Immature natural killer cell (primary cell): Measurements from ENCODE around the gene AK2. TPM values are rescaled to one million over a fixed set of nuclear protein-coding genes. Genes with fewer than 3 reads are reported as not detected.
"Not testable (repeated sequence)": the region's sequence is repeated elsewhere in the genome, so short reads cannot be mapped to it uniquely, and the experiment has no call there.

ENCODE experiments used
- DNase-seq, 3 donors: peaks; one replicate each; pipeline ENCODE4 v3.0.0; 2022; ENCODE audit warnings: mixed read lengths in 1 of 3
- H3K27ac Mint-ChIP-seq, 6 donors: one replicate each; pipeline ENCODE4 v1.8.0; 2020; ENCODE audit warnings: mixed read lengths in 6 of 6, mild to moderate bottlenecking in 5 of 6, inconsistent platforms in 4 of 6, moderate library complexity in 3 of 6
- H3K27me3 Mint-ChIP-seq, 3 donors: one replicate each; pipeline ENCODE4 v1.8.0; 2020 to 2021; ENCODE audit warnings: low read depth in 3 of 3, mild to moderate bottlenecking in 3 of 3, mixed read lengths in 3 of 3, moderate library complexity in 3 of 3, inconsistent platforms in 1 of 3
- H3K36me3 Mint-ChIP-seq, 3 donors: one replicate each; pipeline ENCODE4 v1.8.0; 2020; ENCODE audit warnings: mixed read lengths in 3 of 3, inconsistent platforms in 2 of 3, mild to moderate bottlenecking in 2 of 3
- H3K4me1 Mint-ChIP-seq, 2 donors: one replicate each; pipeline ENCODE4 v1.8.0; 2020; ENCODE audit warnings: inconsistent platforms in 2 of 2, mild to moderate bottlenecking in 2 of 2, mixed read lengths in 2 of 2, moderate library complexity in 1 of 2
- H3K4me3 Mint-ChIP-seq, 5 donors: one replicate each; pipeline ENCODE4 v1.8.0; 2020; ENCODE audit warnings: mild to moderate bottlenecking in 5 of 5, mixed read lengths in 5 of 5, inconsistent platforms in 3 of 5, moderate library complexity in 3 of 5
- H3K9me3 Mint-ChIP-seq, 6 donors: one replicate each; pipeline ENCODE4 v1.8.0; 2020; ENCODE audit warnings: mild to moderate bottlenecking in 6 of 6, mixed read lengths in 6 of 6, inconsistent platforms in 4 of 6, moderate library complexity in 3 of 6
- polyA plus RNA-seq, 3 donors: library from polyadenylated mRNA; unstranded; fragments of 300-500 nt; fragmentation: Illumina TruSeq; gene quantifications; one replicate each; pipeline ENCODE4 v1.2.3, GENCODE V29; 2021

Gene AK2
- polyA plus RNA-seq, result 100 to 1,000 TPM; 138 to 174 (median 143) TPM

DNA sequence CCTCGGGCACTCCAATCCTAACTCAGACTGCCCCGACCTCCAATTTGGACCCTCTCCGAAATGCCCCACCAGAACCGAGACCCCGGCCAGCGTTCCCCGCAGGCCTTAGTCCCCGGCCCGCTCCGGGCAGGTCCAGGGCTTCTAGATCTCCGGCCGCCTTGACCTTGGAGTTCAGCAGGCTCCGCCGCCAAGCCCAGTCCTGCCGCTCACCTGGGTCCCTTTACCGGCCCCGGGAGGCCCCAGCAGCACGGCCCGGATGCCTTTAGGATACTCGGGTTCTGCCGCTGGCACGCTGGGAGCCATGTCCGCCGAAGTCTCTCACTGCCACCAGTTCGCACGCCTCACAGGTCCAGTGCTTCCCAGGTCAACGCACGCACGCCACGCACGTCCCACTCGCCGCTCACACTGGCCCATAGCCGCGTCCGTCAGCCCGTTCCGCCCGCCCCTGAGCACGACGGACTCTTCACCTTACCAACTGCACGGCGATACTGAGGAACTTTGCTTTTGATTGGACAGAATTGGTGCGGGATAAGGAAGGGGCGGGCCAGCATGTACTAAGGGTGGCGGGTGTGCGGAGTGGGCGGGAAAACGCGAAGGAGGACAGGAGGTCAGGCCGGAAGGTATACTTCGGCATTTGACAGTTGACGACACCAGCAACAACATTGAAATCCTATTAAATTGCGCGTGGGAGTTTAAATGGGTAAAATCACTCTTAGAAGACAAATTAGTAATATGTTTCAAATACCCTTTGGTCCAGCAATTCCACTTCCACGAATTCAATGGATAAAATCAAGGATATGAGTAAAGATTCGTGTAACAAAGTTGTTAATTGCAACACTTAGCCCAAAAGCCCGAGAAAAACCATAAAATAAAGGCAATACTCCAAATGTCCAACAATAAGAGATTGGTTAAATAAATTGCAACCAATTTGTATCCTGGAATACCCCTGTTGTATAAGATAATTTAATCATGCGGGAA, at the start of gene AK2:
TSS of gene AK2 (minus strand) at position 358 of the 978 bp plus-strand sequence. CDS start at position 303, 55 bp downstream.
- Mint-ChIP-seq H3K27me3 (peaks cover 0 to 9% (median 3%) of the 10 kb centered on the region in 3 donors), H3K36me3 (peaks cover 0 to 4% (median 0%) of the 10 kb centered on the region in 3 donors), H3K4me1 (peaks cover 35 to 48% of the 10 kb centered on the region in 2 donors), H3K9me3 (no peaks in the 10 kb centered on the region), H3K4me3 (peak within 1 kb of the TSS; percentile 90 to 100 (median 96)), H3K27ac (peak within 1 kb of the TSS; percentile 84 to 99 (median 94))
- peak; percentile 93 to 94 (median 93) for DNase-seq

DNA sequence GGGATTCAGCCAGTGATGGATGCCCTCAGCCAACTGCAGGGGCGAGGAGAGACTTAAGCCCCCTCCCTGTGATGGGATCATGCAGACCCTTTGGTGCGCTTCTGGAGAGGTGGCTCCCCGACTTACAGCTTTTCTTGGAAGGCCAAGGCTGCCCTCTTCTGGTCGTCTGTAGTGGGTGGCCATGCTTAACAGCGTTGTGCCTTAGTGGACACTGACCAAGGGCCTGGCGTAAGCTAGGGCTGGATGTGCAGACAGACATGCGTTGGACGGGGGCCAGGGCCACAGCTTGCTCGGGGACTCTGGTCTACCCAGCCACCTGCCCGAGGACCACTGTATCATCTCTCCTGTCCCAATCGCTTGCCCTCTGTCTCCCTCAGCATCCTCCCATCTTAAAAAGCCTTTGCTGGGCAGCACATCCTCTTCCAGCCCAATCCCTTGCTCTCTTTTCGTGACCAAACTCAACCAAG, 49.7 kb upstream of the AK2 start:
- Mint-ChIP-seq H3K4me3 (no peak overlapping the region), H3K27me3 (peaks cover 0 to 7% (median 1%) of the 10 kb centered on the region in 3 donors), H3K27ac (no peak overlapping the region), H3K4me1 (peaks cover 32 to 34% of the 10 kb centered on the region in 2 donors), H3K9me3 (no peaks in the 10 kb centered on the region), H3K36me3 (no peaks in the 10 kb centered on the region)
- peak; percentile 35 to 50 (median 48) for DNase-seq

DNA sequence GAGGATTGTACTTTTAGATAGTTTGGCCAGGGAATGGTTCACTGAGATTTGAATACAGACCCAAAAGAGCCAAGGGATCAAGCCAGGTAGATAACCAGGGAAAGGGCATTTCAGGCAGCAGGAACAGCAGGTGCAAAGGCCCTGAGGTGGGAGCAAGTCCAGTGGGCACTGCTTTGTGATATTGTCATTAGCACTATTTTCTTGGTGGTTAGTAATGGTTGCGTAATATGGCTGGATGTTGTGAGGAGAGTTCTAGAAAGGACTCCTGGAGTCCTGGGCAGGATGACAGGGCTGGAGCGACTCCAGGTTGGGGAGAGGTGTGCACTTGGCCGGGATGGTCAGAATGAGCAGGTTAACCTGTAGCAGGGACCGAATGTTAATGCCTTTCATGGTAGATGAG, 48.6 kb upstream of the AK2 start:
- peaks cover 39 to 40% of the 10 kb centered on the region in 2 donors for H3K4me1 Mint-ChIP-seq
- no peaks in the 10 kb centered on the region for H3K9me3 Mint-ChIP-seq
- H3K27me3 Mint-ChIP-seq, result peaks cover 5 to 11% (median 6%) of the 10 kb centered on the region in 3 donors
- H3K36me3 Mint-ChIP-seq, result no peaks in the 10 kb centered on the region
- DNase-seq, result no peak
- H3K4me3 Mint-ChIP-seq, result no peak overlapping the region
- H3K27ac Mint-ChIP-seq, result peak overlapping the region in 1 of 6 donors; percentile 2

DNA sequence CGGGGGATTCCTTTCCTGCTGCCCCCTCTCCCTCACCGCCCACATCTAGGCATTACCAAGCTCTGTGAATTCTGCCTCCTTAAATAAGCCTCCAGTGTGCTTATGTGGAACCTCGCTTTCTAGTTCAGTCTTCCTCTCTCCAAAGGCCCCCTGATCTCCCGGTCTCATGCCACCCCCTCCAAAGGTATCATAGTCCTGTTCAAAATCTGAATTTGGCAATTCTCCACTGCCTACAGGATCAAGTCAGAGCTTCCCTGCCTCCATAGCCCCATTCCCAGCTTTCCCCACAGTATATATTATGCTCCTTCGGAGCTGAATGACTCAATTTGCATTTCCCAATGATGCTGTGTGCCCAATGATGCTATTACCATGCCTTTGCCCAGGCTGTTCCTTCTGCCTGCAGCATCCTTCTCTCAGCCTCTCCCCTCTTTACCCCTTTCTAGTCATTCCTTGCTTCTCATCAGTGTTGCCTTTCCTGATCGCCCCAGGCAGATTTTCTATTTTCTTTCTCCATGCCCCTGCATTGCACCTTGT, 46.0 kb upstream of the AK2 start:
- H3K4me3 Mint-ChIP-seq, result peak overlapping the region; percentile 54 to 86 (median 80)
- H3K27me3 Mint-ChIP-seq, result peaks cover 5 to 14% (median 7%) of the 10 kb centered on the region in 3 donors
- peak overlapping the region in 3 of 6 donors; percentile 29 to 38 (median 31) for H3K27ac Mint-ChIP-seq
- no peaks in the 10 kb centered on the region for H3K9me3 Mint-ChIP-seq
- no peak for DNase-seq
- H3K36me3 Mint-ChIP-seq, result no peaks in the 10 kb centered on the region
- H3K4me1 Mint-ChIP-seq, result peaks cover 27 to 29% of the 10 kb centered on the region in 2 donors

DNA sequence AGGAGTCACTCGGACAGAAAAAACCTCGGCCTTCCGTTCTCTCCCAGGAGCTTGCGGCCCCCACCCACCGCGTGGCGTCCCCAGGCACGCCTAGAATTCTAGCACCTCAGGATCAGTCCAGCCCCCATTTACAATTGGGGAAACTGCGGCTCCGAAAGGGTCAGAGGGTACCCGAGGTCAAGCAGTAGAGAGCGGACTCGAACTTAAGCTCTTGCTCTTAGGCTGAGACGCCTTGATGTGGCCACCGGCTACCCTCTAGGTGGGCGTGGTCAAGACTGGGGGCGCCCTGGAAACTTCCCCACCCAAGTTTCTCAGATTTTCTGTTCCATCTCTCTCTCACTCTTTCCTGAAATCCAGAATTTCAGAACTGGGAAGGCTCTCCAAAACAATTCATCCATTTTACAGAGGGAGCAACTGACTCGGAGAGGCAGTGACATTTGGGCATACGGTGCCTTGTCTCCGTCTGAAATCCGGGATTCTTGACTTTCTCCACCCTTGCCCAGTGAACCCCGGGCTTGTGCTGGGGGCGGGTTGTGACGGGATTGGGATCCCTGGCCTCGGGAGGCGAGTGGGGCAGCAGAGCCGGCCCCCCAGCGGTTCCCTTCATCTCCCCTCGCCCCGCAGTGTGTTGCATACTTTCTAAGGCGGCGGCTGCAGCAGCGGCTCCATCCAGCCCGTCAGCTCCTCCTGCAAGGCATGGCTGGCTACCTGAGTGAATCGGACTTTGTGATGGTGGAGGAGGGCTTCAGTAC, 45.0 kb upstream of the AK2 start:
- H3K27me3 Mint-ChIP-seq, result peaks cover 6 to 14% (median 7%) of the 10 kb centered on the region in 3 donors
- H3K36me3 Mint-ChIP-seq, result no peaks in the 10 kb centered on the region
- H3K4me3 Mint-ChIP-seq, result peak overlapping the region; percentile 72 to 86 (median 82)
- peaks cover 25% of the 10 kb centered on the region in 2 donors for H3K4me1 Mint-ChIP-seq
- peak overlapping the region in 2 of 6 donors; percentile 47 to 73 for H3K27ac Mint-ChIP-seq
- no peak for DNase-seq
- H3K9me3 Mint-ChIP-seq, result no peaks in the 10 kb centered on the region

DNA sequence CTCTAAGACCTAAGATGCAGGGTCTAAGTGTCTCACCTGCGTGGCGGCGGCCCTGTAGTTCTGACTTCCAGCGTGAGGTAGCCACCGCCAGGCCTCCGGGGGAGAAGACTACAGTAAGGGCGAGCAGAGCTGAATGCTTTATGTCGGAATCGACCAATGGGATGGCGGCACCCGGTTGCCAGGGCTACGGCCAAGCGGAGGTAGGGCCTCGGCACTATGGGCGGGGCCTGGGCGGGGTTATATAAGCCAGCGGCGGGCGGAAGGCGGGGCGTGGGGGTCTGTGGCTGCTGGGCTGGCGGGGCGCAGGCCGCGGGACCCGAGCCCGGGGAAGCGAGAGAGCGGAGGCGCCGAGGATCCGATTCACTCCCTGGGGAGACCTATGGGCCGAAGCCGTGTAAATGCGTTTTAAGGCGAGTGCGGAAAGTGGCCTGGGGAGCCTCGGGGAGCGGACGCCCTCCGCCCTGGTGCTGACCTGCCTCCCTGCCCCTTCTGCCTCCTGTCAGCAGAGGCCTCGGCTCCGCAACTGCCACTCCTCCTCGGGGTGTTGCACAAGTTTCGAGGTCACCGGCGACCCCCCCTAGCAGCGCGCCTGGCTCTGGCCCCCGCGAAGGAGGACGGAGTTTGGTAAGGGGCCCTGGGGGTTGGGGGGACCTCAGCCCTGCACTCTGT, 44.3 kb upstream of the AK2 start, which contains the start of gene AZIN2:
TSS of gene AZIN2 (plus strand) at position 269 of the 669 bp plus-strand sequence. CDS start 1,097 bp downstream, outside the sequence.
- Mint-ChIP-seq H3K9me3 (no peaks in the 10 kb centered on the region), H3K27ac (peak within 1 kb of the TSS in 5 of 6 donors; percentile 16 to 76 (median 57)), H3K27me3 (peaks cover 6 to 12% (median 7%) of the 10 kb centered on the region in 3 donors), H3K4me1 (peaks cover 21 to 23% of the 10 kb centered on the region in 2 donors), H3K4me3 (peak within 1 kb of the TSS; percentile 72 to 86 (median 82)), H3K36me3 (no peaks in the 10 kb centered on the region)
- DNase-seq, result peak; percentile 92 to 96 (median 95)

DNA sequence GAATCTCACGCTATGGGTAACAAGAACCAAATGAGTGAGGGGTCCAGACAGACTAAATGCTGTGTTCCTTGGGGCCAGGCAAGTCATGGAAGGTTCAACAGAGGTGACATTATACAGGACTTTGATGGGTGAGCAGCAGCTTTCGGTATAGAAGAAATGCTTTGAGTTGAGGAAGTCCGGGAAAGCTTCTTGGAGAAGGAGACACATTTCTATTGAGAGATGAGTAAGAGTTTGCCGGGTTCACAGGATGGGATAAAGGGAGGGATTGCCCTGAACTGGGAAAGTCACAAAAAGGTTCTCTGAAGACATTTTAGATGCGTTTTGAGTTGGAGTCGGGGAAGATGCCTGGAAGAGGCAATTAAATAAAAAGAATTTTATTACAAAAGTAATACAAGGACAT, 43.7 kb upstream of the AK2 start:
- Mint-ChIP-seq H3K27me3 (peaks cover 6 to 13% (median 7%) of the 10 kb centered on the region in 3 donors), H3K4me1 (peaks cover 21 to 23% of the 10 kb centered on the region in 2 donors), H3K36me3 (no peaks in the 10 kb centered on the region), H3K27ac (peak overlapping the region in 4 of 6 donors; percentile 22 to 62 (median 46)), H3K4me3 (peak overlapping the region; percentile 72 to 86 (median 82)), H3K9me3 (no peaks in the 10 kb centered on the region)
- no peak for DNase-seq

DNA sequence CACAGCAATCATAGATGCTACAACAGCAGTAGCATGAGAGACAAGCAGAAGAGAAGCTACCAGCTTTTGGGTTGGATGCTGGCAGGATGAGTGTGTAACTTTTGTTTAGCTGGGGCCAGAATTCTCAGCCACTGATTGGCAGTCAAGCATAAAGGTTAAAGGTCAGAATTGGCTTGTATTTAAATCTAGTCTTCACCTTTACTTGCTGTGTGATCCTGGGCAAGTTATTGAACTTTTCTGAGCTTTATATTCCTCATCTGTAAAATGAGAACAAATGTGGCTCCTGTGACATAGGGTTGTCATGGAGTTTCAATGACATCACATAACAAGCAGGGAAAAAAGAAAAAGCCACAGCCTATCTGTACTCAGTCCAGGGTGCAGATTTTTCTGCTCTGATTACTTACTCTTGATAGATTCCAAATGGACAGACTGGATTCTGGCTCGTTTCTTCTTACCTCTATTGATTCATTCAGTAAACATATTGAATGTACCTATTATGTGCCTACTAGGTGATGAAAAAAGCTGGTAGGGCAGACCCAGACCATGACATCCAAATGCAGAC, 41.4 kb upstream of the AK2 start:
- H3K27me3 Mint-ChIP-seq, result peaks cover 6 to 13% (median 7%) of the 10 kb centered on the region in 3 donors
- H3K36me3 Mint-ChIP-seq, result no peaks in the 10 kb centered on the region
- H3K9me3 Mint-ChIP-seq, result no peaks in the 10 kb centered on the region
- no peak overlapping the region for H3K4me3 Mint-ChIP-seq
- no peak for DNase-seq
- no peak overlapping the region for H3K27ac Mint-ChIP-seq
- H3K4me1 Mint-ChIP-seq, result peaks cover 21 to 28% of the 10 kb centered on the region in 2 donors

DNA sequence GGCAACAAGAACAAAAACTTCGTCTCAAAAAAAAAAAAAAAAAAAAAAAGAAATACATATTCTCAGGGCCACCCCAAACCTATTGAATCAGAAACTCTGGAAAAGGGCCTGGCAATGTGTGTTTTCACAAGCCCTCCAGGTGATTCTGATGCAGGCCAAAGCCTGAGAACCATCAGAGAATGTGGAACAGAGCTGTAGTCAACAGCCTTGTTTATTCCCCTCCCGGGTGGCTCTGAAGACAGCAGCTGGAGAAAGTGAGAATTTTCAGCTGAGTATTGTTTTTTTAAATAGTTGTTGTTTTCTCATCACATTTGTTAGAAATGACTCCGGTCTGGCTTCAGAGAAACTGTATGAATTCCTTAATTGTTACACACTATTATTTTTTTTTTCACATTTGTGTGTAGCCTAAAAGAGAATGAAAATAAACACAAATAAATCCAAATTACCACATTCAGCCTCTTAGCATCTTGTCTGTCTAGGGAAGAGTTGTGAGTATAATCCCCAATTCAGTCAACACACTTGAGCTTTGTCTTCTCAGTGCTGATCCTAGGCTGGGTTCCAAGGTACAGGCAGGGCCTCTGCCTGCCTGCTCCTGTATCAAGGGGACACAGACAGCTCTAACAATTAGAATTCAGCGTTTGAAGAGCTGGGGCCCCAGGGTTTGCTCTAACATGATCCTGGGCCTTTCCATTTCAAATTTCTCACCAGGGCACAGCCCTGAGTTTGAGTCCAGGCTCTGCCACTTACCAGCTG, 37.7 kb upstream of the AK2 start:
- no peaks in the 10 kb centered on the region for H3K36me3 Mint-ChIP-seq
- no peak overlapping the region for H3K4me3 Mint-ChIP-seq
- H3K4me1 Mint-ChIP-seq, result peaks cover 8 to 15% of the 10 kb centered on the region in 2 donors
- H3K9me3 Mint-ChIP-seq, result no peaks in the 10 kb centered on the region
- no peak for DNase-seq
- no peak overlapping the region for H3K27ac Mint-ChIP-seq
- H3K27me3 Mint-ChIP-seq, result peaks cover 2% of the 10 kb centered on the region in 3 donors

DNA sequence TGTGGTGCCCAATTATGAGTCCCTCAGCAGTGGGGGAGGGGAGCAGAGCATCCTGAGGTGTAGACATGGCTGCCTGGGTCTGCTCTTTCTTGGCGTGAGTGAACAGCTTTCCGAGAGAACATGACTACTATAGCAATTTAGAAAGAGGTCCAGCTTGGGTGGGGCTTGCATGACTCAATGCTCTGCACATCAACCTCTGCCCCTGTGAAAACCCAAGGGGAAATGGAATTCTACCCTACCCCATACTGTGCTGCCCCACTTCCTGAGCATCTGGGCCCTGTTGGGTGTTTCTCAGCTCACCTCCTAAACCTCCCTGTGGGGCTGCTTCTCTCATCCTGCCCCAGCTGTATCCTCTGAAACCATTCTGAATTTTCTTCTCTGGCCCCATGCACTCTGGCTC, 36.0 kb upstream of the AK2 start:
- peak overlapping the region in 1 of 6 donors; percentile 16 for H3K27ac Mint-ChIP-seq
- no peak for DNase-seq
- peaks cover 0 to under 1% (median 0%) of the 10 kb centered on the region in 3 donors for H3K36me3 Mint-ChIP-seq
- no peaks in the 10 kb centered on the region for H3K9me3 Mint-ChIP-seq
- peaks cover 3 to 5% (median 4%) of the 10 kb centered on the region in 3 donors for H3K27me3 Mint-ChIP-seq
- H3K4me1 Mint-ChIP-seq, result peaks cover 8 to 15% of the 10 kb centered on the region in 2 donors
- H3K4me3 Mint-ChIP-seq, result no peak overlapping the region

DNA sequence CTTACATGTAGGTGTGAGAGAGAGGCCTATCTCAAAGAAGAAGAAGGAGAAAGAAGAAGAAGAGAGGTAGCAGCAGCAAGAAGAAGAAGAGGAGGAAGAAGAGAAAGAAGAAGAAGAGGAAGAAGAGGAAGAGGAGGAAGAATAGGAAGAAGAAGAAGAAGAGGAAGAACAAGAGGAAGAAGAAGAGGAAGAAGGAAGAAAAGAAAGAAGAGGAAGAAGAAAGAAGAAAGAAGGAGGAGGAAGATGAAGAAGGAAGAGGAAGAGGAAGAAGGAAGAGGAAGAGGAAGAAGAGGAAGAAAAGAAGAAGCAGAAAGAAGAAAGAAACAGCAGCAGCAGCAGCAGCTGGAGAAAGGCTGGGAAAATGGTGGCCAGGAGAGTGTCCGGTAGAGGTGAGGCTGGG, 33.9 kb upstream of the AK2 start:
- Mint-ChIP-seq H3K9me3 (peaks cover 0 to 21% (median 12%) of the 10 kb centered on the region in 6 donors), H3K36me3 (peaks cover 0 to 19% (median 4%) of the 10 kb centered on the region in 3 donors), H3K27ac (no peak overlapping the region), H3K4me3 (no peak overlapping the region), H3K4me1 (peaks cover 8 to 15% of the 10 kb centered on the region in 2 donors), H3K27me3 (peaks cover 3 to 4% (median 3%) of the 10 kb centered on the region in 3 donors)
- no peak for DNase-seq

DNA sequence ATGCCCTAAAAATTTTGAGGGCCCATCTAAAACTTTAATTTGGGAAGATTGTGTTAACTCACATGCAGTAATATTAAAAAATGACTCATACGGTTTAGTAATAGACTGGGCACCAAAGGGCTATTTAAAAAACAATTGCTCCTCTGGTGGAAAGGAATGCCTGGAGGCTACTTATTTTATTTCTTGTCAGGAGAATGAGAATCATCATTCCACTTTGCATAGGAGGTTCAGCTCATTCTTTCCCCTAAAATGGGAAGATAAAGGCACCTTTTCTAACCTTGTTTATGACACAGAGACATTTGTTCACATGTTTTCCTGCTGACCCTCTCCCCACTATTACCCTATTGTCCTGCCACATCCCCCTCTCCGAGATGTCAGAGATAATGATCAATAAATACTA, 31.4 kb upstream of the AK2 start:
- H3K4me3 Mint-ChIP-seq, DNase-seq, H3K27me3 Mint-ChIP-seq, H3K27ac Mint-ChIP-seq: not testable (repeated sequence)
- H3K4me1 Mint-ChIP-seq, result peaks cover 8 to 10% of the 10 kb centered on the region in 2 donors
- H3K36me3 Mint-ChIP-seq, result peaks cover 14 to 27% (median 22%) of the 10 kb centered on the region in 3 donors
- H3K9me3 Mint-ChIP-seq, result peaks cover 10 to 46% (median 37%) of the 10 kb centered on the region in 6 donors
